Measurements from ENCODE around the gene NR2F1.

The NR2F1 gene

GRCh38 chr5:93577854-93578812 is 4.9 kb upstream of the NR2F1 start:
- no peak for DNase-seq (ENCODE audit: low read depth in 1 of 2, low spot score in 1 of 2)

- DNase-seq (ENCODE audit: low read depth in 1 of 2, low spot score in 1 of 2) = no peak
These were observed 4.0 kb upstream of the NR2F1 start for GRCh38 chr5:93578813-93579691.

GRCh38 chr5:93579692-93580062 is 3.3 kb upstream of the NR2F1 start:
- no peak for DNase-seq (ENCODE audit: low read depth in 1 of 2, low spot score in 1 of 2)

GRCh38 chr5:93580063-93580926 is 2.7 kb upstream of the NR2F1 start:
- DNase-seq (ENCODE audit: low read depth in 1 of 2, low spot score in 1 of 2) = no peak

- no peak for DNase-seq (ENCODE audit: low read depth in 1 of 2, low spot score in 1 of 2)
These were observed 2.0 kb upstream of the NR2F1 start, which contains the start of gene NR2F1-AS1 for GRCh38 chr5:93580927-93581445. Gene NR2F1-AS1 (minus strand): TSS chr5:93581219.

GRCh38 chr5:93582167-93582462 is 907 bp upstream of the NR2F1 start:
- DNase-seq (ENCODE audit: low read depth in 1 of 2, low spot score in 1 of 2) = no peak

- DNase-seq (ENCODE audit: low read depth in 1 of 2, low spot score in 1 of 2) = no peak
These were observed 381 bp downstream of the NR2F1 start for GRCh38 chr5:93583439-93583767.

GRCh38 chr5:93583768-93584595 is 960 bp downstream of the NR2F1 start:
- DNase-seq (ENCODE audit: low read depth in 1 of 2, low spot score in 1 of 2) = no peak

GRCh38 chr5:93584596-93585040 is 1.6 kb downstream of the NR2F1 start:
- DNase-seq (ENCODE audit: low read depth in 1 of 2, low spot score in 1 of 2) = no peak

- no peak for DNase-seq (ENCODE audit: low read depth in 1 of 2, low spot score in 1 of 2)
These were observed 2.2 kb downstream of the NR2F1 start for GRCh38 chr5:93585041-93585766.

- DNase-seq (ENCODE audit: low read depth in 1 of 2, low spot score in 1 of 2) = no peak
These were observed 2.9 kb downstream of the NR2F1 start for GRCh38 chr5:93585767-93586385.

- no peak for DNase-seq (ENCODE audit: low read depth in 1 of 2, low spot score in 1 of 2)
These were observed 3.9 kb downstream of the NR2F1 start for GRCh38 chr5:93586736-93587596.

- DNase-seq (ENCODE audit: low read depth in 1 of 2, low spot score in 1 of 2) = no peak
These were observed 4.8 kb downstream of the NR2F1 start for GRCh38 chr5:93587597-93588351.

- DNase-seq (ENCODE audit: low read depth in 1 of 2, low spot score in 1 of 2) = no peak
These were observed 5.5 kb downstream of the NR2F1 start for GRCh38 chr5:93588352-93589151.

- no peak for DNase-seq (ENCODE audit: low read depth in 1 of 2, low spot score in 1 of 2)
These were observed 6.3 kb downstream of the NR2F1 start for GRCh38 chr5:93589152-93589828.

GRCh38 chr5:93589829-93590215 is 6.8 kb downstream of the NR2F1 start:
- DNase-seq (ENCODE audit: low read depth in 1 of 2, low spot score in 1 of 2) = no peak

Data from stimulated activated CD4-positive, alpha-beta T cell treated with anti-CD3 and anti-CD28 coated beads, Interleukin-15, amount 100 ng/mL, for 1 hour (primary cell).